Activated T-helper 1 cell treated with anti-CD3 and anti-CD28 coated beads, Interleukin-2, amount 50 U/mL, for 16 hours (primary cell): ENCODE measurements around the gene FLRT3.

Experiments used
- DNase-seq, 2 donors: peaks; one replicate each; pipeline ENCODE4 v3.0.0-alpha.2; 2020; ENCODE audit warnings: low read depth in 1 of 2, low spot score in 1 of 2

Gene FLRT3

DNA sequence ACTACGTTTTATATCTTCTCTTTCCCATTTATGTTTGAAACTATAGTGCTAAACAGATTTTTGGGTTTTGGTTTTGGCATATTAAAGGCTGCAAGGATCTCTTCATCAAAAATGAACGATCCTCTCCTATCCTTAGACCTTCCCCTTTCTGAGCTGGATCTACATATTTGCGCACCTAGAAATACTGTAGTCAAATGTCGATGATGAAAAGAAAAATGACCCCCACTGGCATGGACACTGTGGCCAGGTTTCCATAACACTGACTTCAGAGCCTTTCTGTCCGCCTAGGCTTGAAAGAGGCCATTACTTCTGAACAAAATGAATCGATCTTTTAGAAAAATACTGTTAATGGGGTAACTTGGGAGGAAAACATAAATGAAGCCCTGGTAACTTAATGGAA, 5.8 kb downstream of the FLRT3 start:
- no peak for DNase-seq

DNA sequence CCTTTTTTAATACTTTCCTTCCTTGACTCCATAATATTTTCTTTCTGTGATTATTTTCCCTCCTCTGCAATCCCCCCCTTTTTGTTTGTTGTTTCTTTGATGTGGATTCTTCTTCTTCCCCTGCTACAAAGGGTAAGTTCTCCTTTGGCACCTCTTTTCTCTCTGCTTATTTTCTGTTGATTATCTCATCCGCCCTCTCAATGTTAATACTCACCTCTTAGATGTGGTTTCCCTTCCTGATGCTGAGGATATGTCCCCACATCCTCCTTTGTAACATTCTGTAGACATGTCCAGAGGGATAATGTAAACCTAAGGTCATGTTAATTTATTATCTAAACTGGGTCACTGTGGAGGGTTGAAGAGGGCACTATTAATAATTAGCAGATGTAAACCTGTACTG, 17.7 kb downstream of the FLRT3 start:
- DNase-seq = no peak

DNA sequence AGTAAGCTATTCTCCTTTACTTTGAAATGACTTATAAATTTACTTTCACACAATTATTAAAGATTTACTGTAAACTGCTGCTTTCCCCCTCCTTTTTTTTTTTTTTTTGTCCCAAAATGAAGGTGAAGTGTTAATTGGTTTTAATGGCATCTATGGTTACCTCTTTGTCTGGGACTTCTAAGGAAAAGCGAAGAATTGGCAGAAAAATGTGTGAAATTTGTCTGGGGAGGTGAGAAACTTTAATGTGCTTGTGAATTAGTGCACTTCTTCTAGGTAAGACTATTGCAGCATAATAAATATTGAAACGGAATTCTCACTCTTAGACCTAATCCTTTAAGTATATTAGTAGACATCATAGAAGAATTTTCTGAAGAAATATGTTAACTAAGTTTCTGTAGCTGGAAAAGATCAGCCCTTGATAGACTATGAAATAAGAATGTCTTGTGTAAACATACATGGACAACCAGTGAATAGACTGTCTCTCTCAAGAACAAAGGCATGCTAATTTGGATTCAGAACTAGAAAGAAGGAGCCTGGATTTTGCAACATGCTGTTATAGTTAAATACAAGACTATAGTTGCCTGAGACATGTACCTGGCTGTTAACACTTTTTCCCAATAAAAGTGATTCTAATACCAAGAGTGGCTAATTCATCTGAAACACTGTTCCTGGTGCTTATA, 23.9 kb downstream of the FLRT3 start:
- no peak for DNase-seq

DNA sequence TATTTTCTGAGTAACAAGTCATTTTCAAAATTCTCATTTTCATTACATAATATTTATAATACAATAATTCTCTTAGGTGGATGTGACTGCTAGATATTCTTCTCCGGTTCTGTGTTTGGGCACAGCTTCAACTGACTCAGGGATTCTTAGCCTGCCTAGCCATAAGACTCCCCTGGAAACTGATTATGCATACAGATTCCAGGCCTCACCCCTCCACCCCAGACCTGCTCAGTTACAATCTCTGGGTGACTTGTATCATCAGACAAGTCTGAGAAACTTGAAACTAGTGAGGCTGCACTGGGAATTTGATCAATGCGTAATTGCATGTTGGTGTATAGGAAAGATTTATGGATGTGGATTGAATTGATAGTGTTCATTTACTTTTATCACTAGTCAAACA, 25.4 kb downstream of the FLRT3 start:
- DNase-seq = no peak

DNA sequence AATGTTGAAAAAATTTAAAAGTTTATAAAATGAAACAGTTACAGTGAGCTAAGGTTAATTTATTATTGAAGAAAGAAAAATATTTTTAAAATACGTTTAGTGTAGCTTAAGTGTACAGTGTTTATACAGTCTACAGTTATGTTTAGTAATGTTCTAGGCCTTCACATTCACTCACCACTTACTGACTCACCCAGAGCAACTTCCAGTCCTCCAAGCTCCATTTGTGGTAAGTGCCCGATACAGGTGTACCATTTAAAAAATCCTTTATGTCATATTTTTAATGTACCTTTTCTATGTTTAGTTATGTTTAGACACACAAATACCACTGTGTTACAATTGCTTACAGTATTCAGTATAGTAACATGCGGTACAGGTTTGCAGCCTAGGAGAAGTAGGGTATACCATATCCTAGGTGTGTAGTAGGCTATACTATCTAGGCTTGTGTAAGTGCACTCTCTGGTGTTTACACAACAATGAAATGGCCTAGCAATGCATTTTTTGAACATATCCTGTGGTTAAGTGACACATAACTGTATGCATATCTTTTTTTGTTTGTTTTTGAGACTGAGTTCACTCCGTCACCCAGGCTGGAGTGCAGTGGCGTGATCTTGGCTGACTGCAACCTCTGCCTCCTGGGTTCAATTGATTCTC, 26.3 kb downstream of the FLRT3 start:
- no peak for DNase-seq

DNA sequence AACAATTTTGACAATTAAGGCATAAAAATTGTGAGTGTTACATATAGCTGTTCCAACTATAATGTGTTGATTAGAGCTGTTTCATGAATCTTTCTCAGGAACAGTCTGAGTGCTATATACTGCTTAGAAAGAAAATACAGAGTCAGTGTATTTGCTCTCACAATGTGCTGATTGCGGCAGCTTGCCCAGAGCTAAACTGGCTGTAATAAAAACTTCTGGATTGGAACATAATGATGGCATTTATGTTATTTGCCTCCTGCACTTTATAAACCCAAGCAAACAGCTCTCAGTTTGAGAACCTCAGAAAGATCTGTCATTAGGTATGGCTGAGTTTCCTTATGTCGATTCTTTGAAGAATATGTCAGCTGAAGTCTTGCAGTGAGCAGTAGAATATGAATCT, 29.5 kb downstream of the FLRT3 start:
- DNase-seq = no peak

DNA sequence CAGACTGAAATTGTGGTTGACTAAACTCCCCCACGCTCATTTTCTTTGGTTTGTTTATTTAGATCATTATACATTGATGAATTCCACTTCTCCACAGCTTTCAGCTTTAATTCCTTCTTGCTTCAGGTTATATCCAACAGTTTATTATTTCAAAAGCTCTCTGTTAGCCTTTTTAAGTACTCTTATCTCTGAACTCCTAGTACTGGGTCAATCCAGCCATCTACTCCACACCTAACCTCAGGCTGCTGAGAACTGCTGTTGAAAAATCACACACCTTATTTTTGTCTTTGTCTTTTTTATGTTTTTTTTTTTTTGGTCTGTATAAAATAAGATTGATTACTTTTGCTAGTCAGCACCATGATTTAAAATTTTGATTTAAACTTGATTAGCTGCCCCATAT, 32.9 kb downstream of the FLRT3 start:
- no peak for DNase-seq

DNA sequence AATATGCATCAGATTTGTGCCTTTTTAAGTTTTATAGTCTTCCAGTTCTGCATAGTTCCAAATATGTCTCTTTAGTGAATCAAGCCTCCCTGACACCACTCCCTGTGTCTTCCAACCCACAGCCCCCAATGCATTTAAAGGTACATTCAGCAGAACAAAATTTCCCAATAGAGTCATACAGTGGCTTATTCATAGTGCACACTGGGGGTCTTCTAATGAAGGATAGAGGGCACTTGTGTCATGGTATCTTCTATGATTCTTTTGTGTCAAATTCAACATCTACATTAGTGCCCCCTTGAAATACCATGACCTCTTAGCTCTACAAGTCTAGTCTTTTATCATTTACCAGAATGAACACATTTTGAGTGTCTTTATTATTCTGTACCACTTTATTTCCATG, 33.8 kb downstream of the FLRT3 start:
- no peak for DNase-seq

DNA sequence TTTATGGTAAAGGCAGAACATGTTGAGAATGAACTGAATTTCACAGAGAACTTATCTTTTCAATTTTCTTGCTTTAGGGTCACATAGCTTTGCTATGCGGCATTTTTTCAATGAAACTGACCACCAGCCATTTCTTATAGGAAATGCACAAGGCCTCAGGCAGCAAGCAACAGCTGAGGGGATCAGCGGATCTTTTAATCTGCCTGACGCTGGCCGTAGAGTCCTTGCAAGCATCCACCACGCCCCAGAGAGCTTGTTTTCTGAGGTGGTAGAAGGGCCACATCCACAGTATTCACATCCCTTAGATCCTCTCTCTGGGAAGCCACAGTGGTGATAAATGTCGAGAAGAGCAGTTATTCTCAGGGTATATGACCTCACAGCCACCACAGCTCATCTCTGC, 34.3 kb downstream of the FLRT3 start:
- DNase-seq = no peak

DNA sequence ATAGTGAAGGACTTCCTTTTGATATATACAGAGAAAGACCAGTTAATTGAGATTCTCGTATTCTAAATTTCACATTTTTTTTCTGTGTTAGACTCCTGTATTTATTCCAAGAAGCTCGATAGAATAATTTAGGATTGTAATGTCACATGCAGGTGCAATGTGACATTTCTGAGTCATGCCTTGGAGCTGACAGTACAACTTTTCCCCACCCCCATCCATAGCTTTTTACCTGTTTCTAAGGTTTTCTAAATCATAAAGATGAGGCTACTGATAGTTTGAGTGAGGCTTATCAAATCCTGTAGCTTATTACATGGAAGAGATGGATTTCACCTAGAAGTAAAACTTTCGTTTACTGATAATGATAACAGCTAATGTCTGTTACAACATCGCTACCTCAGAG, 37.6 kb downstream of the FLRT3 start:
- DNase-seq = no peak

DNA sequence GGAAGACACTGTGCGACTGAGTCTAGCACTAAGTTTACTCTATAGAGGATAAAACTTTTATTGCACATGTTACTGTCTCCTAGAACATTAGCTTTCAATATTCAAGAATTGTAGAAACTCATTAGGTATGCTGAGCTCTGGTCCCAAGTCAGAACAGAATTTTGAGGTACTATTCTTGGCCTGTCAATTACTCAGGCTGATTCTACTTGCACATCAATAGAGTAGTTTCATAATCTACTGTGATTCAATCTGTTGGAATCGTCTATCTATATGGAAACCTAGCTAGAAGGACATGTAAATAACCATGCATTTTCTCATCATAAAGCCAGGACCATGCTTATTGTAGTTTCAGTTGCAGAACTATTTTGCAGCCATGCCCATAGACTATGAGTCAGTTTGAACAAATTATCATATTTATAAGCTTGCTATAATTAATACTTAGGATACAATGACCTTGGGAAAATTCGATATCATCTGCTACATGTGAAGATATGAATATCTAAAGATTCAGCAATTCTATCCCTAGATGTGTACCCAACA, 41.6 kb downstream of the FLRT3 start:
- no peak for DNase-seq

DNA sequence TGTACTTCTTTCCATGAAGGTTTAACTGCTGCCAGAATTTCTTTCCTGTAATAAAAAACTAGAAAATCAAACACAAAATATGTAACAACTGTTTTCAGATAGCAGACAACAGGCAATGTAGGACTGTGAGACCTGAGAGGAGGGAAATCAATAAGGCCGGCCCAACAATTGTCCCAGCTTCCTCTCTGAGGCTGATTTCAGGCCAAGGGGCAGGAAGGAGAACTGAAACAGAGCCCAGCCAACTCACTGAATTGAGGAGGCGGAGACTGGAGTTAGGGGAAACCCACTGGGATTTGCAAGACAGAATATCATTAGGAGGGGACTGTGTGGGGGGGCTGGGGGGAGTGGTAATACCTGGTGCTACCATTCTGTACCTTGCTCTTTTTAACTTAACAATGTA, 42.2 kb downstream of the FLRT3 start:
- no peak for DNase-seq

DNA sequence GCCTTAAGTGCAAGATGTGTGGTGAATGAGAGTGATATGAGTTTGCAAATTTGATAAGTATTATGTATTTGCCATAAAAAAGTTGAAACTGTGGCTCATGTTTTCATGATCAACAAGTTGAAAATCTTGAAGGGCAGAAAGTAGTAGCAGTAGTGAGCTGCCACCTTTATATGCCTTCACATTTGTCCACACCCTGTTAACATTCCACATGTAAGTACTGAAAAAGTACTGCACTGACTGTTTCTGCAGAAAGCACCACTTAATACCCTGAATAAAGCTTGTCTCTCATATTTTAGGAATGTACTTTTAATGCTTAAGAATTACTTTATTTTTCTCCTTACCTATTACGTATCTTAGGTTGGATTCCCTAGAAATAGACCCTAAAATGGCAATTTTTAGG, 45.9 kb downstream of the FLRT3 start:
- no peak for DNase-seq

DNA sequence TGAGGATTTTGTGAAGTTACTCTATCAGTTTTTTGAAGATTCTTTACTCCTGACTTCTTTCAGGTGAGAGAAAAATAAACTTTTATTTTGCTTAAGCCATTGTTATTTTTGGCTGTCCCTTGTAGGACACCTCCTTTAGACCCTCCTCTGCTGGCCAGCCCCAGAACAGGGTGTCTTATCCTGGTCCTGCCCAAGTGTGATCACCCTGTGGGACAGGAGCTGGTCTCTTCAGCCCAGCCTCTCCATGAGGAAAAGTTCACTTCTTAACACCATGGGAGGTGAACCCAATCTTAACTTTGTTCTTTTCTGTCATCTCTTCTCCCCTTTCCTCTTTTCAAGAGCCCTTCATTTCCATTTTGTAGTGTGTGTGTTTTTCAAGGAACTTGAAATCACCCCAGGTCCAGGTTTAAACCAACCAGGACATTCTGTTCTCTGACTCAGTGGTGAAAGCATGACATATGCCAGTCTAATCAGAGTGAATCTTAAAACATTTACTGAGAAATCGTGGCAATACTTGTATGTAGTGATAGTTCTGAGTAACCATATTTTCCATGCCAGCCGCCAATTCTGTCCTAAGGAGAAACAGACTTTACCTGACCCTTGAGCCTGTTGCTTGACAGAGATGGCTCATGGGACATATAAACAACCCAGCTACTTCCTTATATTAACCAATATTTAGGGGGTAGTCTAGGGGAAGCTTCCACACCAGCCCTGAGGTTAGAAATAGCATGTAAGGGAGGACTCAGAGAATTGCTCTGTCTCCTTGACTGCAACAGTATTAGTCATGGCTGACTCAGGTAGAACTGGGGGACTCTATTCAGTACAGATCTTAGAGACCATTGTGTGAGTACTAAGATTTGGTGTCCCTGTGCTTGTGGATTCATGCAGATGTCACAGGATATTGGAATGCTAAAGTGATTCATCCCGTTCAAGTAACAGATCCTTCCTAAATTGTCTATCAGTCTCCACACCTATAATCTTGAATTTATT, 48.8 kb downstream of the FLRT3 start:
- DNase-seq = no peak

DNA sequence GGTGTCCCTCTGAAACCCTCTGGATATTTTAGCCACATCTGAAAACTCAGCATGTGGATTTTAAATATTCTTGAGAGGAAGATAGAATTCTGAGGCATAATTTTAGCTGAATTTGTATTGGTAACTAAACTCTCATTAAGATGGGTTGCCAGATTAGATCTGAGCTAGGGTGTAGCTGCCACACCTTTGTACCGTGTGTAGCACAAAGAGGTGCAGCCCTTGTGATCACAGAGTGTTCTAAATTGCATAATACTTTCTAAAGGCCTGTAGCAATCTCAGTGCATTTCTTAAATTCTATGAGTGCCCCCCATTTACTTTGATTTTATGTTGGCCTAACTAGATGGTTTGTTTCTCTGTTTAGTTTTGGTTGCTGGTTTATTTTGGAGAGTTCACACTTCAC, 53.0 kb downstream of the FLRT3 start:
- DNase-seq = no peak

DNA sequence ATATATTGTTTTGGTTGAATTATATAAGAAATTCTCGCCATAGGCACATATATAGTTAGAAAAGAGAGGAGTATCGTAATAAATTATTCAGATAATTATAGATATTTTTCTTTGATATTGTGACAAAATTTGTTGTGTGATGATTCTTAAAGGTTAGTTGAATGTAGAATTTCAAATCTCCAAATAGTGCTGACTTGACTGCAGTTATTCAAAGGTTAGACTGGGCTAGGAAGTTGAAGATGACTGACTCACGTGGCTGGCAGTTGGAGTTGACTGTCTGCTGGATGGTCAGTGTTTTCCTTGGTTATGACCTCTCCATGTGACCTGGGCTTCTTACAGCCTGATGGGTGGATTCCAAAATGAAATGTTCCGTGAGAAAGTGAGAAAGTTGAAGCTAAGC, 55.3 kb downstream of the FLRT3 start:
- no peak for DNase-seq
